GM04503 (cell line): Measurements from ENCODE around the gene APCDD1L.

Experiments
- DNase-seq: peaks from one replicate; pipeline ENCODE4 v3.0.0-alpha.2; 2012; ENCODE audit warnings: low read depth

APCDD1L gene

GRCh38 chr20:58466729-58467571 is 48.2 kb downstream of the APCDD1L start:
- no peak for DNase-seq

DNA sequence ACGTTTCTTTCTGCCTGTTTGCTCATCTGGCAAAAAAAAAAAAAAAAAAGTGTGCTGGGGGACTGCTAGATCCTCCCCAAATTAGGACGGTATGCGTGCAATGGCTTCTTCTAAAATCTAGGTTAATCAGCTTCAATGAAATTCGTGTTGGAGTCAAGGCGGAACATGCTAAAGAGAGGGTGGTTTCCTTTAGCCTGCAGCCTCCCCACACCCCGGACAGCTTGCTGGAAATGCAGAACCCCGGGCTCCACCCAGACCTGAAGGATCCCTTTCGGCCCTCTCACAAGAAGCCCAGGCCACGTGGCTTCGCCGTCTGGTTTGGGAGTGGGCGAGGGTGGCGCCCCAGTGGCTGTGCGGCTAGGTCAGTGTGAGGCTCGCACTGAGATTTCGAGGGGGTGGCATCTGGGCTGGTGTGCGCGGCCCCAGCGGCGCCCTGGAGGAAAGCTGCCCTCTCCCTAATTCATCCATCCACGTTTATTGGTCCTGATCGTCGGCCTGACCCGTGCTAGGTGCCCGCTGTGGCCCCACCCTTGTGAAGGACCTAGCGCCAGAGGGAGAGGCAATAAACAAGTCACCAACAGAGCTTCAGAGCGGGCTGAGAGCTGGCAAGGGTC is 49.0 kb downstream of the APCDD1L start:
- no peak for DNase-seq

GRCh38 chr20:58464838-58465237 is 50.4 kb downstream of the APCDD1L start:
- no peak for DNase-seq

GRCh38 chr20:58463256-58463655 is 51.9 kb downstream of the APCDD1L start:
- DNase-seq, result no peak

GRCh38 chr20:58461899-58462298 is 53.3 kb downstream of the APCDD1L start:
- no peak for DNase-seq

DNA sequence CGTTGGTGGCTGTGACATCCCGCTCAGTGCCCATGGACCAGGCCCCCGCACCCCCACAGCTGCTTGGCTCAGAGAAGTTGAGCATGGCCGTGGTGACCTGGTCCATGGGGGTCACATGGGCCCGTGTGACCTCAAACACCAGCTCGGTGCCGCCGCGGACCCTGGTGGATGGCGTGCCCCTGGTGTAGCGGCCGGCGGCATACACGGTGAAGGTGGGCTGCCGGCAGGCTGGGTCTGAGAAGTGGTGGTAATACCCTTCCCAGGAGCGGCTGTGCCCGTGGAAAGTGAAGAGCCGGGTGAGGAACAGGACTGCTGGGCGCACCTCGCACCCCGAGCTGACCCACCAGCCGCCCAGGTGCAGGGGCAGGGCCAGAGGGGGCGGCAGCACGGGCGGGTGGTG is 54.1 kb downstream of the APCDD1L start:
- no peak for DNase-seq

DNA sequence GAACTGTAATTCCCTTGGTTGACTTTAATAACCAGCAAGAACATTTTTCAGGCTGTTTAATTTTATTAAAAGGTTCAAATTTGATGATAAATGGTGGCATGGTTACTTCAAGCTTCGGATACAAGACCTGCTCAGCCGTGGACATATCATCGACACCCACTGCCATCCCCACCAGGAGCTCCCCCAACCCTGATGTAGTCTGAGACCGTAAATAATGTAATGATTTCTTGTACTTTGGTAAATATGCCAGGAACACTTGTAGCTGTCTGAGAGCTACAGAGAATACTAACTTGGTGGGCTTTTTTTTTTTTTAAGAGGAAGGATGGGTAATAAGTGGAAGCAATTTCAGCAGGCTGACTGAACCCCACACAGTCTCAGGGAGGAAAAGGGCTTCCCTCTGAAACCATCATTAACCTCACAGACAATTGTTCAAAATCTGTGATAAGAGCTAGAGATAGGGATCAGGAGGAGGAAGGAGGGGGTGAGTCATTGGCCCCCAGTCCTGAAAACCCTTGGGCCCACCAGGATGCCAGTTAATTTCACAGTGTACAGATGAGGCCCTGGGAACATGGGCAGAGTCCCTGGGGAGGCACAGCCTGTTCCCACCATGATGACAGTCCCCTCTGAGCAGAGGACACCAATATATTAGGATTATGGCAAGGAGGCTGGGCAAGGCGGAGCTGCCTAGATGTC is 56.0 kb downstream of the APCDD1L start:
- DNase-seq, result no peak

DNA sequence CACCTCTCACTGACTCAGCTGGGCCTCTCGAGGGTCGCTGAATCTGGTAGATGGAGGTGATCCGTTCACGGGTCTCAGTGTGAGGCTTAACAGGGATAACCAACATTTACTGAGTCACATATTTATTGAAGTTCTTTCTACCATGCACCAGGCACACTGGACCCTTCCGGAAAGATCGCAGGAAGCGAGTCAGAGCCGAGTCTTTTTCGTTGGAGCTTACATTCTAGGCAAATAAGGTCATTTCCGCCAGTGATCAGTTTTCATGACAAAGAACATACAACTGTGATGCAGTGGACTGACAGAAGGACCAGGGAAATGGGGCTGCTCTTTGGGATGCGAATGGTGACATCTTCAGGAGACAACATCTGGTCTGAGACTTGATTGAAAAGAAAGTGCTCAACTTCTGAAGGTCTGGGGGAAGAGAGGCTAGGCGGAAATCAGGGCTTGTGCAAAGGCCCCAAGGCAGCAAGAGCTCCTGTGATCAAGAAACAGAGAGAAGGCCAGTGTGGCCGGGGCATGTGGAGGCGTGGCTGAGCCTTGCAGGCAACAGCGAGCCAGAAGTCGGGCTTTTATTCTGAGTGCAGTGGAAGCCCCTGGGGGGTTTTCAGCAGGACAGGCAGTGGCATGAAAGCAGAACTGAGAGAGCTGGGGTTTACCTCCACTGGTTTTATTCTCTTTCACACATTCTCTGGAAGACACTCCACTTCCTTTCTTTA is 56.7 kb downstream of the APCDD1L start:
- no peak for DNase-seq

DNA sequence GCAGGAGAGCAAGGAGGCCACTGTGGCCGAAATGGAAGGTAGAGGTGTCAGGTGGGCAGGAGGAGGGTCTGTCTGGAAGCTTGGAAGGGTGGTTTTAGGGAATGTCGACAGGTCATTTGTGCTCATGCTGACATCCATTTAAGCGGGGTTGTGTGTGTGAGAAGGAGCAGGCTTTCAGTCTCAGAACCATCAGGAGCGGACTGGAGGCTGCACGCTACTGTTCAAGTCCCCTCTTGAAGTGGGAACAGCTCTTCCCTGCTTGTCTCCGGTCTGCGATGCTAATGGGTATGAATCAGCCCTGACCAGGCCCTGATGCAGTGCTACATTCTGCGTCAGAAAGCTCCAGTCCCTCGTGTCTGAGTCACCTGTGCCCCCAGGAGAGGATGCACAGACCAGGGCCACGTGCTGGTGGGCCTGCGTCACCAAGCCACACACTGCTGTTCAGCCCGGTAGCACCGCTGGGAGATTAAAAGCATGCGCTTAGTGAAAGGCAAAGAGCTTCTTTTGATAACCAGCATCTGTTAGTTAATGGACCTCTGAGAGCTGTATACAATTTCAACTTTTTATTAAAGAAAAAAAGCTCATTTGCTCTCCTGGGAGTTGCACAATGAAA is 58.0 kb downstream of the APCDD1L start:
- no peak for DNase-seq

DNA sequence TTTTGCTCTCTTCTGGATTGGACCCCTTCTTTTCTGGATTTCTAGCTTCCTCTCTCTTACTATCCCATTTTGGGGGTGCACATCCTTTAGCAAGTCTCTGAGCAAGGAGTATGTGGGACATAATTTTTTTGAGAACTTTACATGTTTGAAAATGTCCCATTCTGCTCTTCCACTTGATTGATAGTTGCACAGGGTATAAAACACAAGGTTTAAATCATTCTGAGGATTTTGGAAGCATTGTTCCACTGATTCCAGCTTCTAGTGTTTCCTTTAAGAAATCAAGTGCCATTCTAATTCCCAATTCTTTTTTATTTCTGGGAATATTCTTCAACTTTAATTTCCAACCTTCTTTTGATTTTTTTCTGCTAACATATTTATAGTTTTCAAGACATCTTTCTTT is 60.7 kb downstream of the APCDD1L start:
- no peak for DNase-seq

DNA sequence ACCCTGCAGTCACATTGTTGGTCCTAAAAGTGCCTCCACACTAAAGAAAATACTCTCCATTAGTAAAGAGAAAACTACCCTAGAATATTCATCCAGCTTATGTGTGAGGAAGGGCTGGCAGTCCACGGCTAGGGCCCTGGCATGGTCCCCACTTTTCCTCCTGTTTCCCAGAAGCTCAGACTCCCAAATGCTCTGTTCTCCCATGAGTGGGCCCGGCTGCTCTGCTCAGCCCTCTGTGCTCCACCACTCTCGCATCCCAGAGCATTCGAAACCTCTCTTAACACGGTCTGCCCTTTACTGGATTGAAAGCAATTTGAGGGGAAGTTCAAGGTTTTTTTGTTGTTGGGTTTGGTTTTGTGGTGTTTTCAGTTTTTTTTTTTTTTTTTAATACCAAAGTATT is 61.8 kb downstream of the APCDD1L start:
- no peak for DNase-seq

- no peak for DNase-seq
Observed at GRCh38 chr20:58452667-58453255, 62.4 kb downstream of the APCDD1L start.

DNA sequence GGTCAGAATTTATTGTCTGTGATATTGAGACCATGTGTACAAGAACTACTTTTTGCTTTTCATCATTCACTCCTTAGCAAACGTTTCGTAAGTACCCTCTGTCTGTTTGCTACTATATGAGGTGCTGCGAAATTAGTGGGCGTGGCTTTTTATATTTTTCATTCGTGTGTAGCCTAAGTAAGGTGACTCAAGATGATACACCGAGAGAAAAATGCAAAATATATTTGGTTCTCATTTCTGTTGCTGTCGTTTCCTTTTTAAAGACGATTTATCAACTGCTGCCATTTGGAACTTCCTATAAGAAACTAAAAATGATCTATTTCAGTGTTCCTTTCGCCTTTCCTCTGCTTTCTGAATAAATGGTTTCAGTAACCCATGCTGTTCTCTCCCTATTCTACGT is 64.9 kb downstream of the APCDD1L start:
- DNase-seq, result no peak

DNA sequence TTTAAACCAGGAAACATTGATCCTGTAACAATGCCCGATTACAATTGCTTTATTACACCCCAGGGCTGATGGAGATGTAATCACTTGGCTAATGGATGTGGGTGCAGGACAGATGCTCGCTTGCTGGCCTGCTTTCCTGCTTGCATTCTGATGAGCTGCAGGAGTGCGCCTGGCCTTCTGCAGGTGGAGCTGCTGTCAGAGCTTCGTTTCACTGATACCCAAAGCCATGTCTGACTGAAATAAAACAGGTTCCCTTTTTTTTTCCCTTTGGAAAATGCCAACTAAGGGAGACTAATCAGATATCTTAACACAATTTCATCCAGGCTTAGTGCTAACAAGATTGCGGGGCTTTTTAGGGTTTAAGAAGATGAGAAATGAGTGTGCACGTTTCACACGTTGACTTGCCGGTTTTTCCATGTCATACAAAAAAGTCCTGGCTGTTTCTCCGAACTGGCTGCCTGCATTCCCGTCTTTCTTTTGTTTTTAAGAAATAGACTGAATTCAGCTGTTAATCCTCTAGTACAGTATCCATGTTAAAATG is 65.4 kb downstream of the APCDD1L start:
- DNase-seq, result no peak

GRCh38 chr20:58448958-58449357 is 66.2 kb downstream of the APCDD1L start:
- no peak for DNase-seq

DNA sequence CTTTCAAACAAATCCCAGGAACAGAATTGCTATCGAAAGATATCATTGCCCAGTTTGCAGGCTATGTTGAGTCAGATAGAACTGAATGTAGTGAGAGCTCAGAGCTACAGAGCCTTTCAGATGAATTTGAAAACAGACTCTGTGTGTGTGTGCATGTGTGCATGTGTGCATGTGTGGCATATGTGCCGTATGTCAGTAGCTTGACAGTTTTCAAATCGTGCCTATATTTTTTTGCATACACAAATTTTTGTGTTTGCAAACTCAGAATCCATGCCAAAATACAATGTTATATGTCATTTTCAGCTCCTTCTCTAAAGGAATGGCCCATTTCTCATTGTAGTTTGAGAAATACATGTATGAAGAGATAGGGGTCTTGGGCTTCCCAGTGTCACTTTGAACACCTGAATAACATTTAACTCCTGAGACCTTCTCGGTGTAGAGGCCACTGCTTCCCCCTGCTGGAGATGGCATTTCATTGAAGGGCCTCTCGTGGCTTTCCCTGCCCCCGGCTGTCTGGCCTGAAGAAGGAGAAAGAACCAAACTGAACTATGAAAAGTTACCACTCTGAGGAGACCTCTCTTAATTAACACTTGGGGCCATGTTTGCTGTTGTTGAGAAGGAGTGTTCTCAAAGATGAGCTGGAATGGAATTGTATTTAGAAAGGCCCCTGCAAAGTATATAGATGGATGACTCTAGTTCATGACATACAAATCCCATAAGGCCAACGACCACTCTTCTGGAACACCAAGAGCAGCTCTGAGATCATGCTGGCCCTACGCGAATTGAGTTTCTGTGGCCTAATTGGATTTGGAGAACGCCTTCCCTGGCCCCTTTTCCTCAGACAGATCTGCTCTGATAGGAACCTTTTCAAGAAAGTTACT is 67.4 kb downstream of the APCDD1L start:
- DNase-seq, result no peak

DNA sequence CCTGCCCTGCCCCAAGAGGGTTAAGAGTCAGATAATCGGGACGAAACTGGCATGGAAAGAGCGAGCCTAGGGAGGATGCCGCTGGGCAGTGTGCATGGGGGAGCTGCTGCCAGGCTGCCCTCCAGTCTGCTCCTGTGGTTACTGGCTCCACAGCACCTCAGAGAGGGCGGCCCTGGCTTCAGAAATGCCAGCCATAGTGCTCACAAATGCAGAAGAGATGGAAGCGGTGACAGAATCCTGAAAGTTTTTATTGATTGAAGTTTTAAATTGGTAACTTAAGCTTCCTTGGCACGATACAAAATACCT is 68.3 kb downstream of the APCDD1L start:
- DNase-seq, result no peak

DNA sequence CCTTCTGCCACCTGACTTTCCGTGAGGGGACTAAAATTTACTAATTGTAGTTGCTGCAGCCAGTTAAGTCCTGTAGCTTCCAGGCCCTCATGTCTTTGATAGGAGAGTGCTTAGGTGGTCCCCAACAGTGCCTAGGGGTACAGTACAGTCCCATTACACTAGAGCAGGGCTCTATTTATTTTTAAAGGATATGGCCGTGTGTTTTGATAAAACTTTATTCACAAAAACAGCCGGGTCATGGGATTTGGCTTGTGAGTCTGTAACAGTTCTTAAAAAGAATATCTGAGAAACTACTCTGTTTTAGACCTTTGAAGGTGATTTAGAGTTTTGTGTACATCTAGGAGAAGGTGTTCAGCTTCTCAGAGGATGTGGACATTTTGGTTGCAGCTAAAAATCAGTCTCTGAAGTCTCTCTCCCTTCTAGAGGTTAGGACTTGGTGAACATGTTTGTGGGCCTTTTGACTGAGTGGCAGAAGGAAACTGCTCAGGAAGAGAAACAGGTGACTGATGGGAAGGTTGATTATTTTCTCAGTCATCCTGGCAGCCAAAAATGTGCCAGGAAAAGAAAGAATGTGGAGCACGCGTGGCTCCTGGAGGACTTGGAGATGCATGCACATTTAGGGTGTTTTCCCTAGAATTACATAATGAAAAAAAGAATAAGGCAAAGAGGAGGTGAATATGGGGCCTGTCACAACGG is 68.8 kb downstream of the APCDD1L start:
- DNase-seq, result no peak

DNA sequence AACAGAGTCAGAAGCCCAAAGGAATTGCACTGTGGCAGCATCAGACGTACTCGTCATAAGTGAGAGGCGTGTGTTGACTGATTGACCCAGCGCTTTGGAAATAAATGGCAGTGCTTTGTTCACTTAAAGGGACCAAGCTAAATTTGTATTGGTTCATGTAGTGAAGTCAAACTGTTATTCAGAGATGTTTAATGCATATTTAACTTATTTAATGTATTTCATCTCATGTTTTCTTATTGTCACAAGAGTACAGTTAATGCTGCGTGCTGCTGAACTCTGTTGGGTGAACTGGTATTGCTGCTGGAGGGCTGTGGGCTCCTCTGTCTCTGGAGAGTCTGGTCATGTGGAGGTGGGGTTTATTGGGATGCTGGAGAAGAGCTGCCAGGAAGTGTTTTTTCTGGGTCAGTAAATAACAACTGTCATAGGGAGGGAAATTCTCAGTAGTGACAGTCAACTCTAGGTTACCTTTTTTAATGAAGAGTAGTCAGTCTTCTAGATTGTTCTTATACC is 70.4 kb downstream of the APCDD1L start:
- DNase-seq, result no peak

GRCh38 chr20:58441723-58442122 is 73.5 kb downstream of the APCDD1L start:
- DNase-seq, result no peak
